Measurements from ENCODE around the gene WDR81. TPM values are rescaled to one million over a fixed set of nuclear protein-coding genes. Genes with fewer than 3 reads are reported as not detected.

Gene WDR81
- total RNA-seq, 1 experiment from 2014 or later: 17.3 TPM

DNA sequence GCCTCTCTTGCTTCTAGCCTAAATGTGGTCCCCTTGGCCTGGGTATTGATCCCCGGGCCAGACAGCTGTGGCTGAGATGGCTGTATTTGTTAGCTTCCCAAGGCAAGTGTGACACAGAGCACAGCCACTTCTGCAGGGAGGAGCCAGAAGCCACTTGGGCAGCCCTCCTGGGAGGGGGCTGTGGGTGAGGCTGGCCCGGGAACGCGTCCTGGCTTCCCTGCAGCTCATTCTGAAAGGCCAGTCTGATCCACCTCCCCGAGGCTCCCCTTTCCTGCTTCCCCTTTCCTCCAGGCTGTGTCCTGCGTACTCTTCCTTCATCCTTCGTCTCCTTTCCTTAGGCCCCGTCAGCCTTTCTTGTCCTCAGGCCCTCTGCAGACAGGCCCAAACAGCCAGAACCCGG lies 26.1 kb downstream of the WDR81 start:
- ATAC-seq: no peak
- no peak overlapping the region for H3K4me2 ChIP-seq (ENCODE audit: low read length)
- no peaks in the 10 kb centered on the region for H3K79me2 ChIP-seq (ENCODE audit: insufficient read depth, low read length)
- no TSS peak for BruUV-seq (replicated peaks)
- H4K20me1 ChIP-seq (ENCODE audit: insufficient read depth): no peaks in the 10 kb centered on the region
- no peaks in the 10 kb centered on the region for H3K9me3 ChIP-seq (ENCODE audit: control insufficient read depth in 1 of 2, insufficient read depth in 1 of 2, low read depth in 1 of 2, low read length in 2 of 2)
- no peak for DNase-seq (ENCODE audit: low read depth, low spot score)
- no peaks in the 10 kb centered on the region for H3K36me3 ChIP-seq (ENCODE audit: control insufficient read depth in 1 of 2, insufficient read depth in 2 of 2, low read length in 2 of 2)
- no peaks in the 10 kb centered on the region for H3K9me2 ChIP-seq (ENCODE audit: insufficient read depth)
- no peaks in the 10 kb centered on the region for H3K27me3 ChIP-seq (ENCODE audit: insufficient read depth, low read length)
- TF ChIP-seq, protein P1, sequence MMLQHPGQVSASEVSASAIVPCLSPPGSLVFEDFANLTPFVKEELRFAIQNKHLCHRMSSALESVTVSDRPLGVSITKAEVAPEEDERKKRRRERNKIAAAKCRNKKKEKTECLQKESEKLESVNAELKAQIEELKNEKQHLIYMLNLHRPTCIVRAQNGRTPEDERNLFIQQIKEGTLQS (IDR thresholded peaks at IDR 0.05): no peak
- TF ChIP-seq RAD21 (IDR thresholded peaks at IDR 0.05; ENCODE audit: low read depth) (no peak), EGR1 (IDR thresholded peaks at IDR 0.05; ENCODE audit: low read depth) (no peak), ZFX (IDR thresholded peaks at IDR 0.05) (no peak), JUND (IDR thresholded peaks at IDR 0.05) (no peak), POLR2A (IDR thresholded peaks at IDR 0.05; ENCODE audit: borderline replicate concordance, extremely low read depth, insufficient read depth, insufficient read length) (no peak), YY1 (IDR thresholded peaks at IDR 0.05; ENCODE audit: extremely low read depth, insufficient replicate concordance, low read depth, low read length) (no peak), SIN3A (IDR thresholded peaks at IDR 0.05; ENCODE audit: low read depth) (no peak), ZNF274 (IDR thresholded peaks at IDR 0.05; ENCODE audit: low read depth, low read length) (no peak), ELF1 (IDR thresholded peaks at IDR 0.05; ENCODE audit: borderline replicate concordance, low read depth) (no peak), EZH2phosphoT487 (IDR thresholded peaks at IDR 0.05; ENCODE audit: borderline replicate concordance) (no peak), POLR2AphosphoS5 (IDR thresholded peaks at IDR 0.05; ENCODE audit: low read depth, low read length) (no peak), CEBPB (IDR thresholded peaks at IDR 0.05; ENCODE audit: low read depth) (no peak), SP1 (IDR thresholded peaks at IDR 0.05; ENCODE audit: low read depth) (no peak)
- TF ChIP-seq, protein P2, sequence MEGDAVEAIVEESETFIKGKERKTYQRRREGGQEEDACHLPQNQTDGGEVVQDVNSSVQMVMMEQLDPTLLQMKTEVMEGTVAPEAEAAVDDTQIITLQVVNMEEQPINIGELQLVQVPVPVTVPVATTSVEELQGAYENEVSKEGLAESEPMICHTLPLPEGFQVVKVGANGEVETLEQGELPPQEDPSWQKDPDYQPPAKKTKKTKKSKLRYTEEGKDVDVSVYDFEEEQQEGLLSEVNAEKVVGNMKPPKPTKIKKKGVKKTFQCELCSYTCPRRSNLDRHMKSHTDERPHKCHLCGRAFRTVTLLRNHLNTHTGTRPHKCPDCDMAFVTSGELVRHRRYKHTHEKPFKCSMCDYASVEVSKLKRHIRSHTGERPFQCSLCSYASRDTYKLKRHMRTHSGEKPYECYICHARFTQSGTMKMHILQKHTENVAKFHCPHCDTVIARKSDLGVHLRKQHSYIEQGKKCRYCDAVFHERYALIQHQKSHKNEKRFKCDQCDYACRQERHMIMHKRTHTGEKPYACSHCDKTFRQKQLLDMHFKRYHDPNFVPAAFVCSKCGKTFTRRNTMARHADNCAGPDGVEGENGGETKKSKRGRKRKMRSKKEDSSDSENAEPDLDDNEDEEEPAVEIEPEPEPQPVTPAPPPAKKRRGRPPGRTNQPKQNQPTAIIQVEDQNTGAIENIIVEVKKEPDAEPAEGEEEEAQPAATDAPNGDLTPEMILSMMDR (IDR thresholded peaks at IDR 0.05 in 2 of 3, conservative IDR thresholded peaks at IDR 0.05 in 1 of 3; ENCODE audit: borderline replicate concordance in 1 of 3, insufficient read depth in 1 of 3, low read depth in 2 of 3, low read length in 2 of 3): no peak
- TF ChIP-seq, protein P3, sequence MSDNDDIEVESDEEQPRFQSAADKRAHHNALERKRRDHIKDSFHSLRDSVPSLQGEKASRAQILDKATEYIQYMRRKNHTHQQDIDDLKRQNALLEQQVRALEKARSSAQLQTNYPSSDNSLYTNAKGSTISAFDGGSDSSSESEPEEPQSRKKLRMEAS (IDR thresholded peaks at IDR 0.05): no peak
- TF ChIP-seq, protein P4, sequence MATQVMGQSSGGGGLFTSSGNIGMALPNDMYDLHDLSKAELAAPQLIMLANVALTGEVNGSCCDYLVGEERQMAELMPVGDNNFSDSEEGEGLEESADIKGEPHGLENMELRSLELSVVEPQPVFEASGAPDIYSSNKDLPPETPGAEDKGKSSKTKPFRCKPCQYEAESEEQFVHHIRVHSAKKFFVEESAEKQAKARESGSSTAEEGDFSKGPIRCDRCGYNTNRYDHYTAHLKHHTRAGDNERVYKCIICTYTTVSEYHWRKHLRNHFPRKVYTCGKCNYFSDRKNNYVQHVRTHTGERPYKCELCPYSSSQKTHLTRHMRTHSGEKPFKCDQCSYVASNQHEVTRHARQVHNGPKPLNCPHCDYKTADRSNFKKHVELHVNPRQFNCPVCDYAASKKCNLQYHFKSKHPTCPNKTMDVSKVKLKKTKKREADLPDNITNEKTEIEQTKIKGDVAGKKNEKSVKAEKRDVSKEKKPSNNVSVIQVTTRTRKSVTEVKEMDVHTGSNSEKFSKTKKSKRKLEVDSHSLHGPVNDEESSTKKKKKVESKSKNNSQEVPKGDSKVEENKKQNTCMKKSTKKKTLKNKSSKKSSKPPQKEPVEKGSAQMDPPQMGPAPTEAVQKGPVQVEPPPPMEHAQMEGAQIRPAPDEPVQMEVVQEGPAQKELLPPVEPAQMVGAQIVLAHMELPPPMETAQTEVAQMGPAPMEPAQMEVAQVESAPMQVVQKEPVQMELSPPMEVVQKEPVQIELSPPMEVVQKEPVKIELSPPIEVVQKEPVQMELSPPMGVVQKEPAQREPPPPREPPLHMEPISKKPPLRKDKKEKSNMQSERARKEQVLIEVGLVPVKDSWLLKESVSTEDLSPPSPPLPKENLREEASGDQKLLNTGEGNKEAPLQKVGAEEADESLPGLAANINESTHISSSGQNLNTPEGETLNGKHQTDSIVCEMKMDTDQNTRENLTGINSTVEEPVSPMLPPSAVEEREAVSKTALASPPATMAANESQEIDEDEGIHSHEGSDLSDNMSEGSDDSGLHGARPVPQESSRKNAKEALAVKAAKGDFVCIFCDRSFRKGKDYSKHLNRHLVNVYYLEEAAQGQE (IDR thresholded peaks at IDR 0.05; ENCODE audit: low read depth): no peak
- POLR2A ChIA-PET: no interaction called here
- CTCF ChIA-PET: no interaction called here
- RAD21 ChIA-PET (ENCODE audit: low non-redundant PET in 1 of 2, low total read pairs in 2 of 2, uncharacterized antibody in 2 of 2, unreplicated experiment in 2 of 2): interaction anchor here in 1 of 2 experiments (0.7 kb wide), 1 partner anchor 54 kb away, joined by 4 read pairs; no protein-coding TSS in a partner anchor
- H3K4me3 ChIP-seq (replicated peaks in 1 of 2; ENCODE audit: low read depth in 1 of 2, low read length in 2 of 2): no peak overlapping the region
- H3K4me1 ChIP-seq (ENCODE audit: control insufficient read depth in 1 of 2, insufficient read depth in 2 of 2, low read length in 2 of 2): peaks cover 0 to 16% of the 10 kb centered on the region in 2 experiments; a peak in 3 of 4 replicates
- no peak overlapping the region for H3K27ac ChIP-seq (ENCODE audit: low read depth, low read length)
- intact Hi-C loops (cut with micrococcal nuclease): no loop called here
- H2AFZ ChIP-seq (ENCODE audit: low read depth, low read length, poor library complexity, severe bottlenecking): no peak overlapping the region
- H3K9ac ChIP-seq (ENCODE audit: low read length): no peak overlapping the region
